SK-N-SH (cell line): ENCODE results near the gene CCDC71. TPM values are rescaled to one million over a fixed set of nuclear protein-coding genes. Genes with fewer than 3 reads are reported as not detected.

Source experiments
- CTCF ChIA-PET: fragments of 300-600, 350-600 bp; formaldehyde crosslinking; extraction: SDS; loops from one replicate; lab custom pipeline; 2021; lab: Yijun Ruan, JAX
- POLR2A ChIA-PET: fragments of 350-600 bp; sonication (Branson Sonifier 250); formaldehyde crosslinking; extraction: SDS; loops from one replicate; lab custom pipeline; 2020; ENCODE audit warnings: antibody characterized with exemption, inconsistent platforms; lab: Yijun Ruan, JAX
- DNase-seq: peaks from one replicate; pipeline ENCODE4 v3.0.0; 2012
- H2AFZ ChIP-seq: fragments of 200-600 bp; sonication (generic); 2 replicates; pipeline ENCODE4 v1.8.1; 2016; ENCODE audit warnings: antibody characterized with exemption, mild to moderate bottlenecking, low read depth
- H3F3A ChIP-seq: fragments of 200-600 bp; sonication (generic); replicated peaks from 2 replicates; pipeline ENCODE3; 2016; ENCODE audit warnings: antibody characterized with exemption, mild to moderate bottlenecking; ENCODE audit not compliant: insufficient read depth
- H3K27ac ChIP-seq, 2 experiments: fragments of 200-500 bp in 1 of 2; fragments of 200-600 bp in 1 of 2; sonication (Bioruptor generic) in 1 of 2; sonication (generic), shearing (Covaris generic) in 1 of 2; 2 replicates each; pipeline versions ENCODE4 v1.5.1 to v1.6.1; 2014 to 2016; ENCODE audit warnings: low read depth in 2 of 2, inconsistent platforms in 1 of 2, low read length in 1 of 2, mild to moderate bottlenecking in 1 of 2, mixed read lengths in 1 of 2
- H3K27me3 ChIP-seq: fragments of 200-600 bp; sonication (generic), shearing (Covaris generic); 2 replicates; pipeline ENCODE4 v1.6.1; 2016; ENCODE audit warnings: mixed run types; ENCODE audit not compliant: insufficient read depth
- H3K36me3 ChIP-seq, 2 experiments: fragments of 200-500 bp in 1 of 2; fragments of 200-600 bp in 1 of 2; sonication (Bioruptor generic) in 1 of 2; sonication (generic) in 1 of 2; replicated peaks in 1 of 2; 2 replicates each; pipeline versions ENCODE3 to v1.5.1; 2014 to 2016; ENCODE audit warnings: low read length in 1 of 2, mild to moderate bottlenecking in 1 of 2; ENCODE audit not compliant: insufficient read depth in 2 of 2, control insufficient read depth in 1 of 2
- H3K4me1 ChIP-seq, 2 experiments: fragments of 200-500 bp in 1 of 2; fragments of 200-600 bp in 1 of 2; sonication (Bioruptor generic) in 1 of 2; sonication (generic), shearing (Covaris generic) in 1 of 2; 2 replicates each; pipeline versions ENCODE4 v1.5.1 to v1.6.1; 2014 to 2016; ENCODE audit warnings: low read depth in 1 of 2, low read length in 1 of 2, mixed run types in 1 of 2; ENCODE audit not compliant: insufficient read depth in 2 of 2, control insufficient read depth in 1 of 2
- H3K4me2 ChIP-seq: fragments of 200-600 bp; sonication (generic), shearing (Covaris generic); 2 replicates; pipeline ENCODE4 v1.6.1; 2017; ENCODE audit warnings: mixed run types
- H3K4me3 ChIP-seq, 2 experiments: fragments of 200-500 bp in 1 of 2; fragments of 200-600 bp in 1 of 2; sonication (Bioruptor generic) in 1 of 2; sonication (generic), shearing (Covaris generic) in 1 of 2; 2 replicates each; pipeline versions ENCODE4 v1.5.1 to v1.8.1; 2014 to 2016; ENCODE audit warnings: low read depth in 2 of 2, inconsistent platforms in 1 of 2, low read length in 1 of 2, mild to moderate bottlenecking in 1 of 2, mixed read lengths in 1 of 2, moderate library complexity in 1 of 2
- H3K79me2 ChIP-seq: fragments of 200-600 bp; sonication (generic); 2 replicates; pipeline ENCODE4 v1.8.1; 2017; ENCODE audit warnings: mild to moderate bottlenecking; ENCODE audit not compliant: insufficient read depth
- H3K9ac ChIP-seq: fragments of 200-600 bp; sonication (generic); 2 replicates; pipeline ENCODE4 v1.6.1; 2017; ENCODE audit warnings: mixed run types
- H3K9me2 ChIP-seq: fragments of 200-600 bp; sonication (generic); 2 replicates; pipeline ENCODE4 v1.6.1; 2017; ENCODE audit warnings: mixed run types
- H3K9me3 ChIP-seq: fragments of 200-600 bp; sonication (generic); 2 replicates; pipeline ENCODE4 v1.6.1; 2017; ENCODE audit warnings: mixed run types, mild to moderate bottlenecking, moderate library complexity
- H4K20me1 ChIP-seq: fragments of 200-600 bp; sonication (generic); 2 replicates; pipeline ENCODE4 v1.6.1; 2017; ENCODE audit warnings: mild to moderate bottlenecking, mixed run types; ENCODE audit not compliant: insufficient read depth
- CHD2 ChIP-seq: fragments of 150-350 bp; IDR thresholded peaks from 2 replicates; pipeline ENCODE4 v1.6.1; 2018; ENCODE audit warnings: low read length; ENCODE audit not compliant: partially characterized antibody
- ELF1 ChIP-seq: IDR thresholded peaks from 2 replicates; pipeline ENCODE4 v1.4.0; 2012
- EZH2phosphoT487 ChIP-seq: fragments of 200-600 bp; sonication (generic); IDR thresholded peaks from 2 replicates; pipeline ENCODE4 v1.6.1; 2017; ENCODE audit warnings: low read depth, mixed run types, mild to moderate bottlenecking, antibody characterized with exemption, moderate library complexity, borderline replicate concordance
- FOXJ3 ChIP-seq: sonication (generic); formaldehyde crosslinking; IDR thresholded peaks from 2 replicates; pipeline ENCODE4 v1.5.1; 2020; ENCODE audit warnings: mild to moderate bottlenecking, missing genetic modification reagents
- FOXM1 ChIP-seq: IDR thresholded peaks from 2 replicates; pipeline ENCODE4 v1.4.0; 2012; ENCODE audit warnings: low read depth, mild to moderate bottlenecking
- IRF3 ChIP-seq: fragments of 150-350 bp; IDR thresholded peaks from 2 replicates; pipeline ENCODE4 v1.6.1; 2016; ENCODE audit warnings: mild to moderate bottlenecking, low read depth, low read length
- MAX ChIP-seq: IDR thresholded peaks from 2 replicates; pipeline ENCODE4 v1.4.0; 2012; ENCODE audit warnings: low read depth
- MXI1 ChIP-seq: IDR thresholded peaks from 2 replicates; pipeline ENCODE4 v1.6.1; 2012; ENCODE audit warnings: mild to moderate bottlenecking, low read depth, low read length, improper control_type of control experiment
- PBX3 ChIP-seq: IDR thresholded peaks from 2 replicates; pipeline ENCODE4; 2012
- POLR2AphosphoS5 ChIP-seq: IDR thresholded peaks from 2 replicates; pipeline ENCODE4 v1.6.1; 2012; ENCODE audit warnings: low read depth, low read length
- REST ChIP-seq: IDR thresholded peaks from 2 replicates; pipeline ENCODE4 v1.6.1; 2012; ENCODE audit warnings: mild to moderate bottlenecking, low read depth, low read length, moderate library complexity
- SIN3A ChIP-seq: IDR thresholded peaks from 2 replicates; pipeline ENCODE4 v1.6.1; 2012; ENCODE audit warnings: low read depth, mild to moderate bottlenecking, low read length, moderate library complexity, borderline replicate concordance
- SMC3 ChIP-seq: IDR thresholded peaks from 2 replicates; pipeline ENCODE4 v1.6.1; 2012; ENCODE audit warnings: low read depth, low read length, improper control_type of control experiment
- TAF1 ChIP-seq: IDR thresholded peaks from 2 replicates; pipeline ENCODE4 v1.6.1; 2012; ENCODE audit warnings: low read depth, mild to moderate bottlenecking, low read length, moderate library complexity, borderline replicate concordance
- TCF12 ChIP-seq: IDR thresholded peaks from 2 replicates; pipeline ENCODE4 v1.4.0; 2012
- USF1 ChIP-seq: IDR thresholded peaks from 2 replicates; pipeline ENCODE4 v1.4.0; 2012; ENCODE audit warnings: low read depth, borderline replicate concordance
- USF2 ChIP-seq: fragments of 150-350 bp; IDR thresholded peaks from 2 replicates; pipeline ENCODE4 v1.6.1; 2017; ENCODE audit warnings: antibody characterized with exemption, low read length, low read depth, borderline replicate concordance
- YY1 ChIP-seq: IDR thresholded peaks from 2 replicates; pipeline ENCODE4 v1.4.0; 2012; ENCODE audit warnings: low read depth, mild to moderate bottlenecking
- ZBTB33 ChIP-seq: IDR thresholded peaks from 2 replicates; pipeline ENCODE4 v1.4.0; 2012; ENCODE audit warnings: low read depth, borderline replicate concordance
- WGBS: methylation state at CpG from one replicate; pipeline ENCODE4 v1.1.6; 2017; ENCODE audit warnings: low lambda C conversion rate; 5-methylcytosine and 5-hydroxymethylcytosine counted together
- polyA plus RNA-seq, 3 experiments: library from polyadenylated mRNA; depleted of rRNA; stranded (reverse); fragments of >200 nt; gene quantifications; 2 replicates each; pipeline ENCODE4 v1.2.3, GENCODE V29; 2012

CCDC71 gene
- polyA plus RNA-seq, 1 of the 3 experiments (the other 2 are of a cell fraction): 40.9 TPM

GRCh38 chr3:49120438-49121131 lies 45.5 kb downstream of the CCDC71 start, which contains the start of gene USP19:
Gene USP19, minus strand, starts transcription at chr3:49120823. Its CDS starts 1,678 bp downstream, at chr3:49119145.
- Histone ChIP-seq H2AFZ (peak within 1 kb of the TSS; percentile 24), H3K4me1 (peaks cover 7 to 19% of the 10 kb centered on the region in 2 experiments; a peak in 2 of 4 replicates), H3F3A (peaks cover 36% of the 10 kb centered on the region), H4K20me1 (no peaks in the 10 kb centered on the region), H3K9ac (peak within 1 kb of the TSS; percentile 89), H3K4me3 (peak within 1 kb of the TSS; percentile 95 to 100), H3K4me2 (peak within 1 kb of the TSS; percentile 100), H3K36me3 (peaks cover 33 to 71% of the 10 kb centered on the region in 2 experiments), H3K27ac (peak within 1 kb of the TSS; percentile 96 to 98), H3K79me2 (peaks cover 31% of the 10 kb centered on the region), H3K27me3 (no peaks in the 10 kb centered on the region), H3K9me3 (no peaks in the 10 kb centered on the region), H3K9me2 (no peaks in the 10 kb centered on the region)
- ChIA-PET POLR2A (interaction anchor here (0.6 to 4.0 kb wide), 10 partner anchors 9 to 238 kb away, joined by 3 to 25 read pairs (median 4); partner anchors contain the start of genes CCDC71, LAMB2, NDUFAF3 and QARS1), CTCF (interaction anchor here (0.6 to 4.0 kb wide), 9 partner anchors 11 to 329 kb away, joined by 3 to 26 read pairs (median 3); partner anchors contain the start of genes KLHDC8B, LAMB2 and QRICH1)
- WGBS: 2% methylated on average over 14 of the region's 70 CpGs
- peak; percentile 99 for DNase-seq
- TF ChIP-seq MXI1: no peak
- TF ChIP-seq FOXM1: peak; percentile 75
- peak; percentile 56; the same call in 1 of the 2 replicates for TF ChIP-seq FOXJ3 (CRISPR knock-in tag)
- peak; percentile 30; the same call in 1 of the 2 replicates for TF ChIP-seq PBX3
- peak; percentile 17; the same call in 1 of the 2 replicates for TF ChIP-seq REST
- TF ChIP-seq EZH2phosphoT487: no peak
- no peak for TF ChIP-seq YY1
- TF ChIP-seq MAX: peak; percentile 83
- no peak for TF ChIP-seq SMC3
- no peak; the same call in 1 of the 2 replicates for TF ChIP-seq TCF12
- no peak for TF ChIP-seq USF2
- TF ChIP-seq ELF1: peak; percentile 82
- no peak for TF ChIP-seq IRF3
- TF ChIP-seq SIN3A: peak; percentile 72; the same call in 1 of the 2 replicates
- TF ChIP-seq USF1: no peak
- TF ChIP-seq TAF1: peak; percentile 55; the same call in 1 of the 2 replicates
- no peak for TF ChIP-seq ZBTB33
- peak; percentile 92 for TF ChIP-seq POLR2AphosphoS5
- TF ChIP-seq CHD2: peak; percentile 79
